Endothelial cell of hepatic sinusoid (primary cell): ENCODE data around the gene SIK1.
"Not testable (repeated sequence)": the region's sequence is repeated elsewhere in the genome, so short reads cannot be mapped to it uniquely, and the experiment has no call there.

ENCODE experiments used
- in situ Hi-C: cut with HindIII; loops from 2 replicates; pipeline ENCODE4 v1.10.0; 2017; ENCODE audit warnings: low sequenced_read_pairs

SIK1 gene

GRCh38 chr21:43440835-43441727 is 14.2 kb upstream of the SIK1 start:
- in situ Hi-C loops, result not testable (repeated sequence)

DNA sequence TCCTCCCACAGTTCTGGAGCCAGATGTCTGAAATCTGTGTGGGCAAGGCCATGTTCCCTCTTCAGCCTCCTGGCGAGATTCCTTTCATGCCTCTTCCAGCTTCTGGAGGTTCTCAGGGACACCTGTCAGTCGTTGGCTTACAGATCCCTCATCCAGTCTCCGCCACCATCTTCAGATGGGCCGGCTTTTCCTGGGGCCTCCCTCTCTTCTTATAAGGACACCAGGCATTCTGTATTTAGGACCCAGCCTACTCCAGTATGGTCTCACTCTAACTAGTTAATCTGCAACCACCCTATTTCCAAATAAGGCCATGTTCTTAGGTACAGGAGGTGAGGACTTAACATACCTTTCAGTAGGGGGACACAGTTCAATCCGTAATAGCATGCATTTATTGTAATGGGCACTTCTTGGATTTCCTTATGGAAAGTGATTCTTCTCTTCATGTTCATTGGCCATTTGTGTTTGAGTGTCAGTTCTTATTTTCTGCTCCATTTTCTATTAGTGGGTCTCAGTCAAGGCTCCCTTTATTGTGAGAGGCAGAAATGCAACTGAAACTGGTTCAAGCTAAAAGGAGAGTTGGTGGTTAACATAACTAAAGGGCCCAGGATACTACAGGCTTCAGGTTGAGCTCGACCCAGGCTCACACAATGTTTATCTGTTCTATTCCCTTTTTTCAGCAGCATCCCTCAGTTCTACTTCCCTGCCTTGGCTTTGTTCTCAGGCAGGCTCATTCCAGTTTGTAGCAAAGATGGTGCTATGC is 12.6 kb upstream of the SIK1 start:
- in situ Hi-C loops, result not testable (repeated sequence)

DNA sequence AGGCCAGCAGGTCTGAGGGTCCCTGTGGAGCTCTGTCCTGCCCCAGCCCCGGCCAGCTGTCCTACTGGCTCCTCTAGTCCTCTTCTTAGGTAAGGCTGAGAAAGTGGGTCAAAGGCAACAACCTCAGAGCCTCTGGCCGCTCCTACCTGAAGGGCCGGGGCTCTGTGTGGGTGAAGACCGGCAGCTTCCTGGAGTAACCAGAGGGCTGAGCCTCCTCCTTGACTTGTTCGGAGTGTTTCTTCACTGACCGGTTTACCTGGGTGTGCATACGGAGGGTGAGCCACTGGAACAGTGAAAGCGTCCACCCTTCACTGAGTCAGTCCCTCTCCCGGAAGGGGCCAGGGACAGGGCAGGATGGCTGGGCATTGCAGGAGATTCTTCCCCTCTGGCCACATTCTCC is 9.3 kb upstream of the SIK1 start:
- in situ Hi-C loops, result not testable (repeated sequence)

GRCh38 chr21:43433340-43434136 is 6.6 kb upstream of the SIK1 start:
- in situ Hi-C loops, result not testable (repeated sequence)

- in situ Hi-C loops, result not testable (repeated sequence)
Observed at GRCh38 chr21:43430830-43431416, 4.0 kb upstream of the SIK1 start.

GRCh38 chr21:43428964-43429363 is 2.0 kb upstream of the SIK1 start:
- in situ Hi-C loops, result not testable (repeated sequence)

DNA sequence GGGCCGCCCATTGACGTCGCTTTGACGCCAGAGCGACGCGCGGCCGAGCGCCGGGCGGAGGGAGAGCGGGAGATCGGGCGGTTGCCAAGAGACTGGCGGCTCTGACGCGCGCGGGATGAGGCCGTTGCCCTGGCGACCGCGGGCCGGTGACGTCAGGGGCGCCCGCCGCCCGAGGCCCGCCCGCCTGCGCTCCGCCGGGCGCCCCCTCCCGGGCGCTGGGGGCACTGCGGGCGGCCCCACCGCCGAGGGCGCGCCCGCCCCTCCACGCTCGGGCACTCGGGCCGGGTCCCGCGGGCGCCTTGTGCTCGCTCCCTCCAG is 270 bp upstream of the SIK1 start:
- in situ Hi-C loops, result not testable (repeated sequence)

DNA sequence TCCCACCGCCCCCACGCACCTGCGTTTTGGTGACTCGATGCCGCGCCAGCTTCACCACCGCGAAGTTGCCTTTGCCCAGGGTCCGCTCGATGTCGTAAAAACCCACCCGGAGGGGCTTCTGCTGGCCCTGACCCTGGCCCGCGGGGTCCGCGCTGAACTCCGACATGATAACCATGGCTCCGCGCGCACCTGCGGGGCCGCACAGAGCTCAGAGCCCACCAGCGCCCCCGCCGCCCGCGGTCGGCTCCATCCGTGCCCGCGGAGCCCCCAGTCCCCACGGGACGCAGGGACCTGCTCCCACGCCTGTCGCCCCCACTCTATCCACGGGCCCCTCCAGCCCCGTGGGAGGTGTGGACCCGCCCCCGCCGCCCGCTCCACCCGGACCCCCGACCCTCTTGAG is 927 bp downstream of the SIK1 start:
- in situ Hi-C loops, result not testable (repeated sequence)

DNA sequence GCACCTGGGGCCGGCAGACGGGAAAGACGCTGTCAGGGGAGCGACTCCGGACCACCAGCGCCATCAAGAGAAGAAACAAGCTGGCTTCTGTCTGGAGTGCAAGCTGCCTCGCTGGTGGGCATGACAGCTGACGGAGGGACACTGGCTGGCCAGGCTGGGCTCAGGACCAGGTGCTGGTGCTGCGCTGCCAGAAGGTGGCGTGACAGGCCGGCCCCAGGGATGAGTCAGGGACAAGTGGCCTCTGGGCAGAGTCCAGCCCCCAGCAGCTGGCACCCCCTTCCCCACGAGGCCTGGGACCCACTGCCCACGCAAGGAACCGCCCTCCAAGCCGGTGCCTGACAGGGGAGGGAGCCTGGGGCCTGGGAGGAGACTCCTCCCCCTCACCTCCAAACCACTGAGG is 7.5 kb downstream of the SIK1 start:
- in situ Hi-C loops, result not testable (repeated sequence)

DNA sequence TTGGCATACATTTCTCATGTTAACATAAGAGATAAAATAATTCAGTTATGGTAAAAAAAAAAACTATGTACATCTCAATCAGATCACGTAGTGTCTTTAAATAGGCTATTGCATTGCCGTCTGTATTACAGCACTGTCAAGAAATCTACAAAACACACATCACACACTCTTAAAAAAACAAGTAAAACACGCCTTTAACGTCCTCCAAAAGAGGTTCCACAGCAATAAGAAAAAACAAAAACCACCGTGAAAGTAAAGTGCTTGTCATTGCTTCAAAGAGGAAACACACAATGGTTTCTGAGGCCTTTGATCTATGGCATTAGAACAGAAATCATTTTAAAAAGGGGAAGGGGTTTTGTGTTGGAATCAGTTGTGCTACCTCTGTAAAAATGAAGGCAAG is 12.4 kb downstream of the SIK1 start:
- in situ Hi-C loops, result not testable (repeated sequence)

- in situ Hi-C loops, result not testable (repeated sequence)
Observed at GRCh38 chr21:43412020-43412788, 14.7 kb downstream of the SIK1 start.

- in situ Hi-C loops, result not testable (repeated sequence)
Observed at GRCh38 chr21:43410456-43411068, 16.4 kb downstream of the SIK1 start.

GRCh38 chr21:43407139-43407538 is 19.8 kb downstream of the SIK1 start:
- in situ Hi-C loops, result not testable (repeated sequence)

- in situ Hi-C loops, result not testable (repeated sequence)
Observed at GRCh38 chr21:43404450-43404849, 22.5 kb downstream of the SIK1 start.

GRCh38 chr21:43403651-43404430 is 23.1 kb downstream of the SIK1 start:
- in situ Hi-C loops, result not testable (repeated sequence)

DNA sequence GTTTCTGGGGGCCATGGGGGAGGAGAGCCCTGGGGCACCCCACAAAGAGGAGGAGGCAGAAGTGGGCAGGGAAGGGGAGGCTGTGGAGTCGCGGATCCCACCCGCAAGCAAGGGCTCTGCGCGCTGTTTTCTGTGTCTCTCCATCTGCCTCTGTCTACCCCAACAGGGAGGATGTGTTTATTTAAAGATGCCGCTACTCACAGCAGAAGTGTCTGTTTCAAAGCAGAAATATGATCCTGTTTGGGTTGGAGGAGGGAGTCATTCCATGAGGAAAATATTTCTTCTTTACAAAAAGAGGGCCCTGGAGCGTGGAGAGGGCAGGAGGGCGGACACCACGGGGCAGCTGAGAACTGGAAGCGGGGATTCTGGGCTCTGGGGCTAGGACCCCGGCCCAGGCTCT is 25.8 kb downstream of the SIK1 start:
- in situ Hi-C loops, result not testable (repeated sequence)

DNA sequence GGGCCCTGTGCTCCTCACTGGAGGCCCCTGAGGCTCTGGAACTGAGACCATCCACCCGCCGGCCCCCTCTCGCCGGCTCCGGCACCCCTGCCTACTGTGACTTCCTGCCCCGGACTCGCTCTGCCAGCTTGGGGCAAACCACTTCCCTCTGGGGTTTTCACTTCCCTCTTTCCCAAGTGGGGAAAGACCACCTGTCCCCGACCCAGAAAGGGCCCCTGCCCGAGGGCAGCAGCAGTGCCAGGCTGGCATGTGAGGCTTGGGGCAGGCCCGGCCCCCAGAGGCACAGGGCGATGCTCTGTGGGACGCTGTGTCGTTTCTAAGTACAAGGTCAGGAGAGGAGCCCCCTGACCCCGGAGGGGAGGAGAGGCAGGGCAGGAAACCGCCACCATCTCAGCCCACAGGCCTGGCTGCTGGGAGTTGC is 27.3 kb downstream of the SIK1 start:
- in situ Hi-C loops, result not testable (repeated sequence)

- in situ Hi-C loops, result not testable (repeated sequence)
Observed at GRCh38 chr21:43399136-43399535, 27.8 kb downstream of the SIK1 start.

DNA sequence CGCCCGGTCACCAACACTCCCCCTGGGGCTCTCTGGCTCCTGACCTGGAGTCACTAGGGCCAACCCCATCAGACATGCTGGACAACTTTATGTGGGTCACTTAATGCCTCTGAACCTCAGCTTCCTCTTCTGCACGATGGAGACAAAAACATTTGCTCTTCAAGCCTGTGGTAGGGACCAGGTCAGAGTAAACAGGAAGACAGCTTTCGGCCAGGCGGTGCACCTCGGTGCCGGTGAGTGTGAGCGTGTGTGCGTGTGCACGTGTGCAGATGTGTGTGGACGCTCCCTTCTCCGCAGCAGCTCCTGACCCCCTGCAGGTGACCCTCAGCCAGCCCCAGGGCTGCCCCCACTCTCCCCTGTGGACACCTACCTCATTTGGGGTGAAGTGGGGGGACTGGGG is 28.4 kb downstream of the SIK1 start:
- in situ Hi-C loops, result not testable (repeated sequence)
